ENCODE results near the gene CPT1B.

Gene CPT1B

DNA sequence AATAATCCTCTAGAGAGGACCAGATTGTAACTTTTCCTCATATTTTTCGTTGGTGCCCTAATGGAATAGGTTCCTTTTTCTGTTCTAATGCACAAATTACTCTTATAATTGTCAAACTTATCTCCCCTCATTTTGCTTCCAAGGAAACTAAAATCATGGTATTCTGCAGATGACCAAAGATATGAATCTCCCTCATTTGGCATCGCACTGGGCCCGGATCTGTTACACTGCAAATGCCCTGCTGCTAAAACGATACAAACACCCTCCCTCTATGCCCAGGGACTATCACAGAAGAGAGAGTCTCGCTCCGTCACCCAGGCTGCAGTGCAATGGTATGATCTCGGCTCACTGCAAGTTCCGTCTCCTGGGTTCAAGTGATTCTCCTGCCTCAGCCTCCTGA, 24.9 kb downstream of the CPT1B start:
- TF ChIP-seq, protein P1, sequence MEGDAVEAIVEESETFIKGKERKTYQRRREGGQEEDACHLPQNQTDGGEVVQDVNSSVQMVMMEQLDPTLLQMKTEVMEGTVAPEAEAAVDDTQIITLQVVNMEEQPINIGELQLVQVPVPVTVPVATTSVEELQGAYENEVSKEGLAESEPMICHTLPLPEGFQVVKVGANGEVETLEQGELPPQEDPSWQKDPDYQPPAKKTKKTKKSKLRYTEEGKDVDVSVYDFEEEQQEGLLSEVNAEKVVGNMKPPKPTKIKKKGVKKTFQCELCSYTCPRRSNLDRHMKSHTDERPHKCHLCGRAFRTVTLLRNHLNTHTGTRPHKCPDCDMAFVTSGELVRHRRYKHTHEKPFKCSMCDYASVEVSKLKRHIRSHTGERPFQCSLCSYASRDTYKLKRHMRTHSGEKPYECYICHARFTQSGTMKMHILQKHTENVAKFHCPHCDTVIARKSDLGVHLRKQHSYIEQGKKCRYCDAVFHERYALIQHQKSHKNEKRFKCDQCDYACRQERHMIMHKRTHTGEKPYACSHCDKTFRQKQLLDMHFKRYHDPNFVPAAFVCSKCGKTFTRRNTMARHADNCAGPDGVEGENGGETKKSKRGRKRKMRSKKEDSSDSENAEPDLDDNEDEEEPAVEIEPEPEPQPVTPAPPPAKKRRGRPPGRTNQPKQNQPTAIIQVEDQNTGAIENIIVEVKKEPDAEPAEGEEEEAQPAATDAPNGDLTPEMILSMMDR (conservative IDR thresholded peaks at IDR 0.05; ENCODE audit: low read depth), result no peak
- ChIA-PET POLR2A (ENCODE audit: low non-redundant PET) (interaction anchor here (0.7 kb wide), 1 partner anchor 11 kb away, joined by 5 read pairs; no protein-coding TSS in a partner anchor), CTCF (interaction anchor here (1.1 kb wide), 1 partner anchor 68 kb away, joined by 3 read pairs; no protein-coding TSS in a partner anchor)
- no peak overlapping the region for H3K27ac ChIP-seq
- DNase-seq (ENCODE audit: low spot score), result no peak

DNA sequence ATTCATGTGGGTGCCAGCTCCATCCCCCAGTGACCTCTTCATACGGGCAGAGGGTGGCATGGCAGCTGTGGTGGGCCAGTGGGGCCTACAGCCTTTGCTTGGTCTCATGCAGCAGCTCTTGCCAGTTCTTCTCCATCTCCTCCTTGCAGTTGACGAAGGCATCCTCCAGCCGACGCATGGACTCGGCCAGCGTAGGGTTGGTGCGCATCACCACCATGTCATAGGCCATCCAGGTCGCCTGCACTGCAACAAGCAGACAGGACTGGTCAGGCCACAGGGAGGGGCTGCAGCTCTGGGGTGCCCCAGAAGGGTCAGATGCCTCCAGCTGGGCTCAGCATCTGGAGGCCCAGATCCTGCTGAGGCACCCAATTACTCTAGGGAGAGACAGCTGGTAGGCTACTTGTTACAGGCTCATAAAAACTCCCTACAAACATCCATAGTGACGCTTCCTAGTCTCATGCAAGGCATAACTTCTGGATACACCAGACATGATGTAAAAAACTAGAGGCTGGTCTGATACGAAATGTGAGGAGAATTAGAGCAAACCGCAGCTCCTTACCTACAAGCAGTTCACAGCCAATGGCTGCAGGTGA, 27.0 kb downstream of the CPT1B start:
- H3K27ac ChIP-seq, result no peak overlapping the region
- TF ChIP-seq, protein P1 (conservative IDR thresholded peaks at IDR 0.05; ENCODE audit: low read depth), result no peak
- CTCF ChIA-PET, result interaction anchor here (0.5 kb wide), 1 partner anchor 26 kb away, joined by 3 read pairs; the partner anchor contains the start of gene SCO2
- DNase-seq (ENCODE audit: low spot score), result no peak
- POLR2A ChIA-PET (ENCODE audit: low non-redundant PET), result interaction anchor here (0.6 kb wide), 1 partner anchor 20 kb away, joined by 8 read pairs; no protein-coding TSS in a partner anchor

DNA sequence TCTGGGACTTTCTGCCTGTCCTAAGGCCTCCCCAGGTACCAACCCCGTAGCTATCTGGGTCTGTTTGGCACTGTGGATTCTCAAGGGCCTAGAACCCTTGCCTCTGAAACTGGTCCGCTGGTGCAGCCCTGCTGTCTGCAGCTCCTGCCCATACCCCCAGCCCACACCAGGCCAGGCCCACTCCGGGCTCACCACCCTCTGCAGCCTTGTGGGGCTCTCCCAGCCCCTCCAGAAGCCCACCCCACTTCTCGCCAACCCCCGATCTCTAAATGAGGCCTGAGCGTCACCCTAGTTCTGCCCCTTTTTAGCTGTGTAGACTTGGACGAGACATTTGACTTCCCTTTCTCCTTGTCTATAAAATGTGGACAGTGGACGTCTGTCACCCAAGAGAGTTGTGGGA, 27.8 kb downstream of the CPT1B start:
- TF ChIP-seq, protein P1 (conservative IDR thresholded peaks at IDR 0.05; ENCODE audit: low read depth), result no peak
- DNase-seq (ENCODE audit: low spot score), result no peak
- ChIA-PET POLR2A (ENCODE audit: low non-redundant PET) (interaction anchor here (0.6 kb wide), 1 partner anchor 19 kb away, joined by 8 read pairs; no protein-coding TSS in a partner anchor), CTCF (interaction anchor here (0.5 kb wide), 1 partner anchor 25 kb away, joined by 3 read pairs; the partner anchor contains the start of gene SCO2)
- no peak overlapping the region for H3K27ac ChIP-seq

DNA sequence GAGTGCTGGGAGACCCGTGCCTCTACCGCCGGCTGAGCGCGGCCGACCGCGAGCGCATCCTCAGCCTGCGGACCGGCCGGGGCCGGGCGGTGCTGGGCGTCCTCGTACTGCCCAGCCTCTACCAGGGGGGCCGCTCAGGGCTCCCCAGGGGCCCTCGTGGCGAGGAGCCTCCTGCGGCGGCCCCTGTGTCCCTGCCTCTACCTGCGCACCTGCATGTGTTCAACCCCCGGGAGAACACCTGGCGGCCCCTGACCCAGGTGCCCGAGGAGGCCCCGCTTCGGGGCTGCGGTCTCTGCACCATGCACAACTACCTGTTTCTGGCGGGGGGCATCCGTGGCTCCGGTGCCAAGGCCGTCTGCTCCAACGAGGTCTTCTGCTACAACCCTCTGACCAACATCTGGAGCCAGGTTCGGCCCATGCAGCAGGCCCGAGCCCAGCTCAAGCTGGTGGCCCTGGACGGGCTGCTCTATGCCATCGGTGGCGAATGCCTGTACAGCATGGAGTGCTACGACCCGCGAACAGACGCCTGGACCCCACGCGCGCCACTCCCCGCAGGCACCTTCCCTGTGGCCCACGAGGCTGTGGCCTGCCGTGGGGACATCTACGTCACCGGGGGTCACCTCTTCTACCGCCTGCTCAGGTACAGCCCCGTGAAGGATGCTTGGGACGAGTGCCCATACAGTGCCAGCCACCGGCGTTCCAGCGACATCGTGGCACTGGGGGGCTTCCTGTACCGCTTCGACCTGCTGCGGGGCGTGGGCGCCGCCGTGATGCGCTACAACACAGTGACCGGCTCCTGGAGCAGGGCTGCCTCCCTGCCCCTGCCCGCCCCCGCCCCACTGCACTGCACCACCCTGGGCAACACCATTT, 29.1 kb downstream of the CPT1B start:
- CTCF ChIA-PET, result no interaction called here
- POLR2A ChIA-PET (ENCODE audit: low non-redundant PET), result no interaction called here
- TF ChIP-seq, protein P1 (conservative IDR thresholded peaks at IDR 0.05; ENCODE audit: low read depth), result no peak
- no peak overlapping the region for H3K27ac ChIP-seq
- DNase-seq (ENCODE audit: low spot score), result no peak

DNA sequence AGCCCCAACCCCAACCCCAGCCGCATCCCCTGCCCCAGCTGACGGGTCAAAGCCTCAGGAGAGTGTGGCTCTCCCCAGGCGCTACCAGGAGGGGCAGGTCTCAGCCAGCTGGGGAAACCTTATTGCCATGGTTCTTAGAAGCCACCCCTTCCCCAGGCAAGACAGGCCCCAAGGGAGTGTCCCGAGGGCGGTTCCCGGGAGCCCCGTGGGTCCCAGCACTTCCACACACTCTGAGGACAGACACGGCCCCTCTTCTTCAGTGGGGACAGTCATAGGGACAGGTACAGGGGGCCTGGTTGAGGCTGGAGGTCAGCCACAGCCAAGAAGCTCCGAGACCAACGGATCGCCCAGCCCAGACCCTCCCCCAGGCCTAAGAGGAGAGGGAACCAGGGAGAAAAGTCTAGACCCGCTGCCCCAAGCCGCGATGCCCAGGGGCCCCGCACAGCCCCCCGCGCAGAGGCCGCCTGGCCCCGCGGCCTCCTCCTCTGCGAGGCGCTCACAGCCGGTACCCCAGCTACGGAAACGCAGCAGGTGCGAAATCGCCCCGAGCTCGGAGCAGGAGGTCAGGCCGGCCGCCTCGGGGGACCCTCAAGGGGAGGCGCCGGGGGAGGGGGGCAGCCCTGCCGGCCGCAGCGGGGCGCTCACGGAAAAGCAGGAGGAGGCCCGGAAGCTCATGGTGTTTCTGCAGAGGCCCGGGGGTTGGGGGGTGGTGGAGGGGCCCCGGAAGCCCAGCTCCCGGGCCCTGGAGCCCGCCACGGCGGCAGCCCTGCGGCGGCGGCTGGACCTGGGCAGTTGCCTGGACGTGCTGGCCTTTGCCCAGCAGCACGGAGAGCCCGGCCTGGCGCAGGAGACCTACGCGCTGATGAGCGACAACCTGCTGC, 29.9 kb downstream of the CPT1B start:
- no peak for DNase-seq (ENCODE audit: low spot score)
- H3K27ac ChIP-seq, result no peak overlapping the region
- ChIA-PET CTCF (interaction anchor here (1.1 kb wide), 1 partner anchor 15 kb away, joined by 3 read pairs; no protein-coding TSS in a partner anchor), POLR2A (ENCODE audit: low non-redundant PET) (no interaction called here)
- TF ChIP-seq, protein P1 (conservative IDR thresholded peaks at IDR 0.05; ENCODE audit: low read depth), result no peak

Data from RWPE1 (cell line).